Lower leg skin (tissue), 3 donors: ENCODE results near the gene PDE7B.

Experiments
- POLR2A ChIP-seq, 2 donors: fragments of 450-650 bp; IDR thresholded peaks; one replicate each; pipeline ENCODE4 v1.6.1; 2016 to 2017; ENCODE audit warnings: antibody characterized with exemption in 2 of 2, mild to moderate bottlenecking in 1 of 2, moderate library complexity in 1 of 2
- TF ChIP-seq, protein P1 (sequence below), 3 donors: fragments of 450-650 bp; IDR thresholded peaks; one replicate each; pipeline ENCODE4 v1.5.1; 2016; ENCODE audit warnings: antibody characterized with exemption in 3 of 3, mild to moderate bottlenecking in 3 of 3, moderate library complexity in 2 of 3

DNA sequence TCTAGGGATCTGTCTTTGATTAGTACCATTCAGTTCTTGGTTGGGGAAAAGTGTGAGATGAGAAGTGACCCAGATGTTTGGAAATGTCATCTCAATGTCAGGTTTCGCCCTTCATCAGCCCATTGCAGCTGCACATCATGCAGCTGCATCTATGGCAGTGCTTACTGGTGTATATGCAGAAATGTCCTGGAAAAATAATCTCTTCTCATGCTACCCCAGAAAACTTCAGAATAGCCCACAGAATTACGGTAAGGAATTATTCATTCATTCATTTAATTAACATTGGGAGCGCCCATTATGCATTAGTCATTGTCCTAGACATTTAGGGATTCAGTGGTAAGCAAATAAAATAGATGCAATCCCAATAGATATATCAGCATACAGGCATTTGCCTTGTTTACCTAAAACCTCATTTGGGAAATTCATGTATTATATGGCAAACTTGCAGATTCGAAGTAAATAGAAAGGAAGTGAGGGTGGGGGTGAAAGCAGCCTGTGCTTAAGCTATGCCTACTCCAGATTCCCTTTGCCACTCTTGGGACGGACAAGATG lies 89.2 kb downstream of the PDE7B start:
- TF ChIP-seq, protein P1, sequence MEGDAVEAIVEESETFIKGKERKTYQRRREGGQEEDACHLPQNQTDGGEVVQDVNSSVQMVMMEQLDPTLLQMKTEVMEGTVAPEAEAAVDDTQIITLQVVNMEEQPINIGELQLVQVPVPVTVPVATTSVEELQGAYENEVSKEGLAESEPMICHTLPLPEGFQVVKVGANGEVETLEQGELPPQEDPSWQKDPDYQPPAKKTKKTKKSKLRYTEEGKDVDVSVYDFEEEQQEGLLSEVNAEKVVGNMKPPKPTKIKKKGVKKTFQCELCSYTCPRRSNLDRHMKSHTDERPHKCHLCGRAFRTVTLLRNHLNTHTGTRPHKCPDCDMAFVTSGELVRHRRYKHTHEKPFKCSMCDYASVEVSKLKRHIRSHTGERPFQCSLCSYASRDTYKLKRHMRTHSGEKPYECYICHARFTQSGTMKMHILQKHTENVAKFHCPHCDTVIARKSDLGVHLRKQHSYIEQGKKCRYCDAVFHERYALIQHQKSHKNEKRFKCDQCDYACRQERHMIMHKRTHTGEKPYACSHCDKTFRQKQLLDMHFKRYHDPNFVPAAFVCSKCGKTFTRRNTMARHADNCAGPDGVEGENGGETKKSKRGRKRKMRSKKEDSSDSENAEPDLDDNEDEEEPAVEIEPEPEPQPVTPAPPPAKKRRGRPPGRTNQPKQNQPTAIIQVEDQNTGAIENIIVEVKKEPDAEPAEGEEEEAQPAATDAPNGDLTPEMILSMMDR (IDR thresholded peaks at IDR 0.05), result no peak
- TF ChIP-seq POLR2A (IDR thresholded peaks at IDR 0.05), result no peak
